HG02610 (cell line): ENCODE data around the gene POSTN.
"Not testable (repeated sequence)": the region's sequence is repeated elsewhere in the genome, so short reads cannot be mapped to it uniquely, and the experiment has no call there.

Experiments used
- ATAC-seq: cut with Tn5 transposase; IDR thresholded peaks from one replicate; pipeline ENCODE4 v1.9.1; 2021; ENCODE audit warnings: mild to moderate bottlenecking, moderate library complexity; ENCODE audit not compliant: unreplicated experiment

The POSTN gene

GRCh38 chr13:37596805-37597204, 1.8 kb downstream of the POSTN start:
- ATAC-seq, result no peak

- no peak for ATAC-seq
These were observed 3.4 kb downstream of the POSTN start for GRCh38 chr13:37595162-37595561.

- no peak for ATAC-seq
These were observed 4.0 kb downstream of the POSTN start for GRCh38 chr13:37594550-37594949.

DNA sequence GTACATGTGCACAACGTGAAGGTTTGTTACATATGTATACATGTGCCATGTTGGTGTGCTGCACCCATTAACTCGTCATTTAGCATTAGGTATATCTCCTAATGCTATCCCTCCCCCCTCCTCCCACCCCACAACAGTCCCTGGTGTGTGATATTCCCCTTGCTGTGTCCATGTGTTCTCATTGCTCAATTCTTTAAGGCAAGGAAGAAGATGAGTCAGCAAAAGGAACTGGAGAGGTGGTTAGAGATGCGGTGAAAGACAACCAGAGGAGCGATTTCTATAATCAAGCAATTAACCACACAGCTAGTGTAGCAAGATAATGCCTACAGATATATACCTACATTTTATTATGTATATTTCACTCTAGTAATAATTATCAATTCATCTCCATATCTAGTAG, 9.2 kb downstream of the POSTN start:
- ATAC-seq, result not testable (repeated sequence)

- ATAC-seq, result no peak
These were observed 11.3 kb downstream of the POSTN start for GRCh38 chr13:37587236-37587635.

- no peak for ATAC-seq
These were observed 12.4 kb downstream of the POSTN start for GRCh38 chr13:37586164-37586563.

GRCh38 chr13:37585541-37585940, 13.0 kb downstream of the POSTN start:
- no peak for ATAC-seq

- ATAC-seq, result no peak
These were observed 22.0 kb downstream of the POSTN start for GRCh38 chr13:37576601-37577000.

GRCh38 chr13:37565425-37565824, 33.1 kb downstream of the POSTN start:
- ATAC-seq, result no peak

DNA sequence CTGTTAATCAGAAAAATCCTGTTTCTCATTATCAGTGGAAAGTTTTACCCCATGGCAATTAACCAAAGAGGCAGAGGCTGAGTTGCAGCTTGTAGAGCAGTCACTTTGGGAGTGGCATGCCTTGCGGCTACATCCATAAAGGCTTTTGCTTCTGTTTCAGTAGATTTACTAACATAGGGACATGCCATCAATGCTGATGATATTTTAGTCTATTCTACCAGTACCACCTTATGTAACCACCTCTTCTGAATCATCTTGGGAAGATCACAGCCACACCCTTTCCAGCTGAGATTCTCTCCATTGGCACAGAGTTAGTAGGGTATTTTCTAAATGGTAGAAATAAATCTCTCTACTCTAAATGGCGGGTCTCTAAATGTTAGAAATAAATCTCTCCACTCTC, 37.5 kb downstream of the POSTN start:
- no peak for ATAC-seq

DNA sequence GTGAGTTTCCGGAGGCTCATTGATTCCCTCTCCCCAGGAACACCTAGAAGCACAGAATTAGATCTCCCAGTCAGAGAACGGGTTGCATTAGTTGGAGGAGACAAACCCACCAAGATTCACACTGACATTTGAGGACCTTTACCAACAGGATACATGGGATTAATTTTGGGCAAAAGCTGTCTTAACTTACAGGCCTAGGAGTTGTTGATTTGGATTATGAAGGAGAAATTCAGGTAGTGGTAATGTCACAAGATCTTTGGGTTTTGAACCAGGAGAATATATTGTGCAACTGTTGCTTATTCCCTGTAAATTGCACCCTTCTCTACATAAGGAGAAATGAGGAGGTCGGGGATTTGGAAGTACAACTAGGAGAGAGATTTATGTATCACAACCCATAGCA, 38.0 kb downstream of the POSTN start:
- ATAC-seq, result no peak

DNA sequence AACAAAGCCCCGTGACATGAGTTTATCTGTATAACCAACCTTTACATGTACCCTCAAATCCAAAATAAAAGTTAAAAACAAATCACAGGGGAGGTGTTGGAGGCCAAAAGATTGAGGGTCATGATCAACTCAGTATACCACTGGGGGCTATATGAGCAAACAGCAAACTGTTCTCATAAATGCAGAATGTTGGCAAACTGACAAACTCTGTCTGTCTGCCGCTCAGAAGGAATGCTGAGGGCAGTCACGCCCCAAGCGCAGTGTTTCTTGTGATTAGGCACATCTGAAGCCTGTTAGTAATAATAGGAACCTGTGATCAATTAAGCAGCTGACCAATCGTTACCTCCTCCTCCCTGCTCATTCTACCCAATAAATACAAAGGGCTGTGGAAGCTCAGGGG, 39.8 kb downstream of the POSTN start:
- not testable (repeated sequence) for ATAC-seq

DNA sequence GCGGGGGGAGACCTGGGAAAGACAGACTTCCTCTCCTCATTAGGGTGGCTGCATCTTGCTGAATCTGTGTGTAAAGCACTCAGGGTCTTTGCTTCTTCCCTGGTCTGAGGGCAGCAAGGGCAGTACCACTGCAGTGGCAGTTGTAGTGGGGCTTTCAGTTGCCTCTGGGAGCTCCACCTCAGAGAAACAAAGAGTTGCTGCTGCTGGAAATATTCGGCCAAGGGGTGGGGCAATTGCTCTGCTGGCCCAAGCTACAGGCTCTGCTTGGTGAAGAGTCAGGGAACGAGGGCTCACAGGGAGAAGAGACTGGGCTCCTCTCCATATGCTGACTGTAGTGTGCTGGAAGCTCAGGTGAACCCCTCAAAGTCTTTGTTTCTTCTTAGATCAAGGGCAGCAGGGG, 52.5 kb downstream of the POSTN start:
- ATAC-seq, result no peak

DNA sequence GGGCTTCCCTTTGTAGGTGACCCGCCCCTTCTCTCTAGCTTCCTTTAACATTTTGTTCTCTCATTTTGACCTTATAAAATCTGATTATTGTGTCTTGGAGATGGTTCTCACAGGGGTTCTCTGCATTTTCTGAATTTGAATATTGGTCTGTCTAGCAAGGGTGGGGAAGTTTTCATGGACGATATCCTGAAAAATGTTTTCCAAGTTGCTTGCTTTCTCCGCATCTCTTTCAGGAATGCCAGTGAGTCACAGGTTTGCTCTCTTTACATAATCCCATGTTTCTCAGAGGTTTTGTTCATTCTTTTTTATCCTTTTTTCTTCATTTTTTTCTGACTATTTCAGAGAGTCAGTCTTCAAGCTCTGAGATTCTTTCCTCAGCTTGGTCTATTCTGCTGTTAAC, 53.6 kb downstream of the POSTN start:
- no peak for ATAC-seq

- ATAC-seq, result no peak
These were observed 58.5 kb downstream of the POSTN start for GRCh38 chr13:37539976-37540605.

- no peak for ATAC-seq
These were observed 59.4 kb downstream of the POSTN start for GRCh38 chr13:37539170-37539569.

- ATAC-seq, result no peak
These were observed 63.1 kb downstream of the POSTN start for GRCh38 chr13:37535501-37535900.

- ATAC-seq, result no peak
These were observed 63.9 kb downstream of the POSTN start for GRCh38 chr13:37534676-37535075.

GRCh38 chr13:37534181-37534580, 64.4 kb downstream of the POSTN start:
- no peak for ATAC-seq

- no peak for ATAC-seq
These were observed 67.5 kb downstream of the POSTN start for GRCh38 chr13:37531049-37531448.

GRCh38 chr13:37529751-37530385, 68.7 kb downstream of the POSTN start:
- ATAC-seq, result no peak

- ATAC-seq, result no peak
These were observed 71.7 kb downstream of the POSTN start for GRCh38 chr13:37526710-37527473.
